ENCODE data around the gene MT1G.
"Not testable (repeated sequence)": the region's sequence is repeated elsewhere in the genome, so short reads cannot be mapped to it uniquely, and the experiment has no call there.

MT1G gene

GRCh38 chr16:56665286-56666261 is 2.3 kb downstream of the MT1G start:
- not testable (repeated sequence) for DNase-seq (ENCODE audit: low spot score)

GRCh38 chr16:56664506-56664905 is 3.4 kb downstream of the MT1G start:
- no peak for DNase-seq (ENCODE audit: low spot score)

- no peak for DNase-seq (ENCODE audit: low spot score)
Observed at GRCh38 chr16:56662357-56663354, 5.2 kb downstream of the MT1G start.

GRCh38 chr16:56658327-56658875 is 9.5 kb downstream of the MT1G start:
- no peak for DNase-seq (ENCODE audit: low spot score)

- DNase-seq (ENCODE audit: low spot score): peak; percentile 63
Observed at GRCh38 chr16:56657555-56658326, 10.1 kb downstream of the MT1G start, which contains the start of gene MT1F. TSS of gene MT1F (plus strand) at chr16:56657959. CDS start at chr16:56658059, 100 bp downstream.

GRCh38 chr16:56653218-56653617 is 14.6 kb downstream of the MT1G start:
- no peak for DNase-seq (ENCODE audit: low spot score)

GRCh38 chr16:56652600-56652999 is 15.3 kb downstream of the MT1G start:
- no peak for DNase-seq (ENCODE audit: low spot score)

GRCh38 chr16:56651586-56651985 is 16.3 kb downstream of the MT1G start, which contains the start of gene MT1B:
TSS of gene MT1B (plus strand) at chr16:56651886. CDS start at chr16:56651954, 68 bp downstream.
- no peak for DNase-seq (ENCODE audit: low spot score)

GRCh38 chr16:56649820-56650219 is 18.0 kb downstream of the MT1G start:
- DNase-seq (ENCODE audit: low spot score): no peak

GRCh38 chr16:56649271-56649670 is 18.6 kb downstream of the MT1G start:
- DNase-seq (ENCODE audit: low spot score): no peak

GRCh38 chr16:56647641-56648431 is 20.0 kb downstream of the MT1G start:
- DNase-seq (ENCODE audit: low spot score): no peak

- DNase-seq (ENCODE audit: low spot score): no peak
Observed at GRCh38 chr16:56645838-56646237, 22.0 kb downstream of the MT1G start.

- DNase-seq (ENCODE audit: low spot score): no peak
Observed at GRCh38 chr16:56645311-56645710, 22.6 kb downstream of the MT1G start.

- DNase-seq (ENCODE audit: low spot score): no peak
Observed at GRCh38 chr16:56643833-56644232, 24.0 kb downstream of the MT1G start.

GRCh38 chr16:56643080-56643778 is 24.6 kb downstream of the MT1G start:
- DNase-seq (ENCODE audit: low spot score): peak; percentile 79

- no peak for DNase-seq (ENCODE audit: low spot score)
Observed at GRCh38 chr16:56641166-56641565, 26.7 kb downstream of the MT1G start.

- DNase-seq (ENCODE audit: low spot score): no peak
Observed at GRCh38 chr16:56640076-56640475, 27.8 kb downstream of the MT1G start.

GRCh38 chr16:56639045-56639444 is 28.8 kb downstream of the MT1G start:
- DNase-seq (ENCODE audit: low spot score): no peak
